B cell (primary cell): Measurements from ENCODE around the gene ZFX. TPM values are rescaled to one million over a fixed set of nuclear protein-coding genes. Genes with fewer than 3 reads are reported as not detected.

Experiments
- ATAC-seq: fragments of 200-7000 bp; cut with Tn5 transposase; one replicate; pipeline ENCODE4 v1.10.0; 2021; ENCODE audit warnings: low read depth, mild to moderate bottlenecking, moderate number of reproducible peaks, moderate library complexity
- CTCF ChIA-PET: fragments of 350-600 bp; sonication (Branson Sonifier 250); formaldehyde crosslinking; loops from one replicate; lab custom pipeline; 2021; ENCODE audit warnings: antibody characterized with exemption, inconsistent platforms; lab: Charles Lee
- POLR2A ChIA-PET: fragments of 350-600 bp; sonication (Branson Sonifier 250); formaldehyde crosslinking; loops from one replicate; lab custom pipeline; 2021; ENCODE audit warnings: antibody characterized with exemption; lab: Charles Lee
- DNase-seq: peaks from one replicate; pipeline ENCODE4 v3.0.0; 2013
- H2AFZ ChIP-seq: 2 replicates; pipeline ENCODE4 v1.6.1; 2012; ENCODE audit warnings: mild to moderate bottlenecking, low read depth, low read length; ENCODE audit not compliant: insufficient read depth, poor library complexity, severe bottlenecking
- H3K27ac ChIP-seq, 2 donors: 1 replicate in 1 of 2; 2 replicates in 1 of 2; pipeline ENCODE4 v1.5.1; 2012 to 2013; ENCODE audit warnings: low read length in 2 of 2, mild to moderate bottlenecking in 2 of 2, moderate library complexity in 1 of 2
- H3K27me3 ChIP-seq, 4 experiments: fragments of 200-600 bp in 1 of 4; sonication (generic) in 1 of 4; replicated peaks in 1 of 4; 1 replicate in 2 of 4; 2 replicates in 2 of 4; pipeline versions ENCODE4 v1.6.1 to v1.7.0; 2013 to 2016; ENCODE audit warnings: low read length in 3 of 4, mild to moderate bottlenecking in 2 of 4, mixed read lengths in 1 of 4, moderate library complexity in 1 of 4; ENCODE audit not compliant: insufficient read depth in 4 of 4, control insufficient read depth in 3 of 4; ENCODE audit errors: control extremely low read depth in 1 of 4
- H3K36me3 ChIP-seq, 2 experiments: replicated peaks in 1 of 2; 1 replicate in 1 of 2; 2 replicates in 1 of 2; pipeline versions ENCODE4 v1.6.1 to v1.7.1; 2013; ENCODE audit warnings: low read length in 1 of 2; ENCODE audit not compliant: insufficient read depth in 2 of 2, control insufficient read depth in 1 of 2; ENCODE audit errors: control extremely low read depth in 1 of 2, extremely low read depth in 1 of 2
- H3K4me1 ChIP-seq, 2 donors: fragments of 200-600 bp in 1 of 2; sonication (generic) in 1 of 2; 1 replicate in 1 of 2; 2 replicates in 1 of 2; pipeline versions ENCODE4 v1.5.1 to v1.6.1; 2013 to 2017; ENCODE audit warnings: low read length in 2 of 2; ENCODE audit not compliant: control insufficient read depth in 2 of 2, insufficient read depth in 2 of 2
- H3K4me2 ChIP-seq: replicated peaks from 2 replicates; pipeline ENCODE3; 2012; ENCODE audit warnings: mild to moderate bottlenecking, low read depth, low read length; ENCODE audit not compliant: poor library complexity, severe bottlenecking
- H3K4me3 ChIP-seq, 5 experiments: fragments of 200-600 bp in 1 of 5; sonication (generic) in 1 of 5; 1 replicate in 3 of 5; 2 replicates in 2 of 5; pipeline versions ENCODE4 v1.5.1 to v1.7.0; 2011 to 2016; ENCODE audit warnings: low read length in 4 of 5, mild to moderate bottlenecking in 4 of 5, low read depth in 2 of 5, control low read depth in 1 of 5, moderate library complexity in 1 of 5; ENCODE audit not compliant: insufficient read depth in 1 of 5; ENCODE audit errors: control extremely low read depth in 1 of 5, extremely low read depth in 1 of 5
- H3K79me2 ChIP-seq: fragments of 200-600 bp; sonication (generic); one replicate; pipeline ENCODE4 v1.6.0; 2016; ENCODE audit warnings: low read length; ENCODE audit not compliant: control insufficient read depth, insufficient read depth
- H3K9ac ChIP-seq: fragments of 200-600 bp; sonication (generic); 2 replicates; pipeline ENCODE4 v1.6.1; 2017; ENCODE audit warnings: mild to moderate bottlenecking, low read length, moderate library complexity
- H3K9me3 ChIP-seq, 3 donors: one replicate each; pipeline versions ENCODE4 v1.6.1 to v1.7.1; 2013; ENCODE audit warnings: low read length in 2 of 3; ENCODE audit not compliant: control insufficient read depth in 2 of 3, insufficient read depth in 1 of 3; ENCODE audit errors: control extremely low read depth in 1 of 3
- H4K20me1 ChIP-seq: 2 replicates; pipeline ENCODE4 v1.6.0; 2012; ENCODE audit warnings: mild to moderate bottlenecking, low read length; ENCODE audit not compliant: insufficient read depth, control insufficient read depth, poor library complexity, severe bottlenecking
- H3K27ac Mint-ChIP-seq: one replicate; pipeline ENCODE4 v1.8.0; 2021; ENCODE audit warnings: mixed read lengths
- H3K27me3 Mint-ChIP-seq: one replicate; pipeline ENCODE4 v1.8.0; 2021; ENCODE audit warnings: mixed read lengths
- H3K4me1 Mint-ChIP-seq: one replicate; pipeline ENCODE4 v1.8.0; 2021; ENCODE audit warnings: mixed read lengths
- H3K4me3 Mint-ChIP-seq: one replicate; pipeline ENCODE4 v1.8.0; 2021; ENCODE audit warnings: mixed read lengths
- H3K9me3 Mint-ChIP-seq: one replicate; pipeline ENCODE4 v1.8.0; 2022; ENCODE audit warnings: mixed read lengths; ENCODE audit not compliant: insufficient read depth
- CTCF ChIP-seq: fragments of 200-600 bp; IDR thresholded peaks from one replicate; pipeline ENCODE4 v1.8.0; 2022; ENCODE audit warnings: antibody characterized with exemption, mild to moderate bottlenecking
- EZH2 ChIP-seq: IDR thresholded peaks from 2 replicates; pipeline ENCODE4 v1.6.1; 2012; ENCODE audit warnings: borderline replicate concordance, low read depth, mild to moderate bottlenecking, moderate library complexity, low read length; ENCODE audit not compliant: insufficient read depth, poor library complexity, severe bottlenecking
- WGBS: methylation state at CpG from one replicate; pipeline ENCODE4 v1.1.5; 2013; ENCODE audit warnings: missing lambda C conversion rate; ENCODE audit not compliant: insufficient coverage; 5-methylcytosine and 5-hydroxymethylcytosine counted together
- intact Hi-C: fragments of 100-400 bp; cut with micrococcal nuclease; formaldehyde crosslinking; loops from one replicate; pipeline ENCODE4 v1.10.0; 2022
- polyA plus RNA-seq: library from polyadenylated mRNA; depleted of rRNA; stranded (reverse); fragments of >200 nt; gene quantifications from 2 replicates; pipeline ENCODE4 v1.2.3, GENCODE V29; 2012
- total RNA-seq, 2 donors: library from RNA; stranded (reverse); fragments of 120-200 nt in 1 of 2; gene quantifications; 1 replicate in 1 of 2; 2 replicates in 1 of 2; pipeline versions ENCODE4 v1.2.3 to v1.2.4, GENCODE V29; 2013 to 2022

ZFX gene
- total and polyA plus RNA-seq, 2 donors (not counting 1 experiment from before 2014, with no cell fraction given), result 31.3 to 81.8 TPM

GRCh38 chrX:24243692-24244091 is 94.2 kb downstream of the ZFX start:
- Histone ChIP-seq H3K4me1 (peaks cover 0 to 3% of the 10 kb centered on the region in 2 donors), H3K36me3 (no peaks in the 10 kb centered on the region), H3K4me3 (no peak overlapping the region), H3K27me3 (no peaks in the 10 kb centered on the region), H3K4me2 (no peak overlapping the region), H4K20me1 (no peaks in the 10 kb centered on the region), H2AFZ (no peak overlapping the region), H3K9ac (no peak overlapping the region), H3K79me2 (no peaks in the 10 kb centered on the region), H3K27ac (no peak overlapping the region), H3K9me3 (no peaks in the 10 kb centered on the region)
- no peaks in the 10 kb centered on the region for H3K27me3 Mint-ChIP-seq
- ChIA-PET CTCF (no interaction called here), POLR2A (no interaction called here)
- no peak for ATAC-seq
- intact Hi-C loops, result loop anchor here (10.0 kb wide), 1 partner anchor 549 kb away; no protein-coding TSS in a partner anchor
- H3K4me3 Mint-ChIP-seq, result peak overlapping the region; percentile 9
- H3K27ac Mint-ChIP-seq, result no peak overlapping the region
- H3K9me3 Mint-ChIP-seq, result no peaks in the 10 kb centered on the region
- DNase-seq, result no peak
- WGBS, result no CpG with 5 or more reads among the region's 3 CpGs
- TF ChIP-seq CTCF (no peak), EZH2 (no peak)
- H3K4me1 Mint-ChIP-seq, result peaks cover 12% of the 10 kb centered on the region

DNA sequence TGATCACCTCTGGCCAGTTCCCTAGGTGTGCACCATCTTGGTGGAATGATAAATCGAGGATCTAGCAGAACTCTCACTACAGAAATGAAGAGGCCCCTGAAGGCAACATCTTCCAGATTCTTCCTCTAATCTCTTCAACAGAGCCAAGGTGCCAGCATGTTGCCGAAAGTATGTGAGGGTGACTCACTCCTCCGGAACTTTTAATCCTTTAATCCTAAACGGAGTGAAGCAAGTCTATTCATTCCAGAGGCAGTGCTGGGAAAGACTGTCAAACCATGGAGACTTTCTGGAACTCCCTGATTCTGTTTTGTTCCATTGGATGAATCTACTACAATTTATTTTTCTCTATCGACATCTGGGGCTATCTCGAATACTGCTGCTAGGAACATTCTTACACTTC is 95.7 kb downstream of the ZFX start:
- ATAC-seq, result no peak
- Histone ChIP-seq H2AFZ (no peak overlapping the region), H3K4me3 (no peak overlapping the region), H3K9me3 (no peaks in the 10 kb centered on the region), H4K20me1 (no peaks in the 10 kb centered on the region), H3K36me3 (no peaks in the 10 kb centered on the region), H3K4me2 (no peak overlapping the region), H3K27ac (no peak overlapping the region), H3K4me1 (peaks cover 0 to 3% of the 10 kb centered on the region in 2 donors), H3K9ac (no peak overlapping the region), H3K79me2 (no peaks in the 10 kb centered on the region), H3K27me3 (no peaks in the 10 kb centered on the region)
- ChIA-PET CTCF (no interaction called here), POLR2A (no interaction called here)
- intact Hi-C loops, result loop anchor here (10.0 kb wide), 1 partner anchor 550 kb away; no protein-coding TSS in a partner anchor
- Mint-ChIP-seq H3K27ac (no peak overlapping the region), H3K27me3 (peaks cover 2% of the 10 kb centered on the region), H3K9me3 (no peaks in the 10 kb centered on the region), H3K4me1 (peaks cover 12% of the 10 kb centered on the region), H3K4me3 (no peak overlapping the region)
- DNase-seq, result no peak
- WGBS, result no CpG with 5 or more reads among the region's 6 CpGs
- TF ChIP-seq EZH2 (no peak), CTCF (no peak)
